MM.1S (cell line): ENCODE results near the gene TRIM27.
"Not testable (repeated sequence)": the region's sequence is repeated elsewhere in the genome, so short reads cannot be mapped to it uniquely, and the experiment has no call there.

Experiments used
- CTCF ChIP-seq: fragments of 300-600 bp; sonication (generic); IDR thresholded peaks from 2 replicates; pipeline ENCODE4 v1.5.1; 2016; ENCODE audit warnings: antibody characterized with exemption, low read length, mixed read lengths
- EZH2 ChIP-seq: fragments of 300-600 bp; sonication (generic); optimal IDR thresholded peaks from 2 replicates; pipeline ENCODE3; 2017; ENCODE audit warnings: low read depth, mild to moderate bottlenecking, antibody characterized with exemption, low read length, mixed read lengths
- EZH2phosphoT487 ChIP-seq: fragments of 300-600 bp; sonication (generic); IDR thresholded peaks from 2 replicates; pipeline ENCODE4 v1.6.1; 2018; ENCODE audit warnings: antibody characterized with exemption, low read length

- TF ChIP-seq CTCF, EZH2, EZH2phosphoT487: not testable (repeated sequence)
These were observed 5.6 kb upstream of the TRIM27 start for GRCh38 chr6:28929339-28929738.
